GM12892 (cell line): Measurements from ENCODE around the gene RAB40B.

Source experiments
- POLR2A ChIP-seq: IDR thresholded peaks from 2 replicates; pipeline ENCODE4 v1.6.1; 2011; ENCODE audit warnings: low read depth, low read length, control low read depth
- TAF1 ChIP-seq: IDR thresholded peaks from 2 replicates; pipeline ENCODE4 v1.6.1; 2011; ENCODE audit warnings: low read depth, mild to moderate bottlenecking, control low read depth, low read length, borderline replicate concordance

GRCh38 chr17:82691714-82692113 is 6.8 kb downstream of the RAB40B start:
- TF ChIP-seq POLR2A (no peak), TAF1 (no peak)
